HG03432 (cell line): ENCODE measurements around the gene GAS2L3.
A peak's percentile ranks its signal among the peaks of the same experiment; 100 is the strongest.

ENCODE experiments used
- ATAC-seq: cut with Tn5 transposase; IDR thresholded peaks from one replicate; pipeline ENCODE4 v1.9.1; 2021; ENCODE audit warnings: mild to moderate bottlenecking, moderate library complexity; ENCODE audit not compliant: unreplicated experiment

Gene GAS2L3

DNA sequence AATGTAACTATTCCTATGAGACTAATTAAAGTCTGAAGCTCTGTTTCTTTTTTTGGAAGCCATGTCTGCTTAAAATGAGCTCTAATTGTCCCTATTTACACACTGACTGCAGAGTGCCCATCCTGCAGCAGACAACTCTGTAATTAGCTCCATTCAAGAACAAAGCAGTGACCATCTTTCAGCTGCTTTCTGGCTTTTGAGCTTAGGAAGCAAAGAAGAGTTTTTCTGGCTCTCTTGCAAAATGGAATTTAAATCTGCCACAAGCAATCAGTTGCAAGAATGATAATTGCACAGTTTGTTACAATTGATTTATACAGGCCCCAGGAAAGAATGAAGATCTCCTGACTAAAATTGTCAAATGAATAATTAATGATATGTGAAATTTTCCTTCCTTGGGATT, 83.4 kb downstream of the GAS2L3 start:
- no peak for ATAC-seq

DNA sequence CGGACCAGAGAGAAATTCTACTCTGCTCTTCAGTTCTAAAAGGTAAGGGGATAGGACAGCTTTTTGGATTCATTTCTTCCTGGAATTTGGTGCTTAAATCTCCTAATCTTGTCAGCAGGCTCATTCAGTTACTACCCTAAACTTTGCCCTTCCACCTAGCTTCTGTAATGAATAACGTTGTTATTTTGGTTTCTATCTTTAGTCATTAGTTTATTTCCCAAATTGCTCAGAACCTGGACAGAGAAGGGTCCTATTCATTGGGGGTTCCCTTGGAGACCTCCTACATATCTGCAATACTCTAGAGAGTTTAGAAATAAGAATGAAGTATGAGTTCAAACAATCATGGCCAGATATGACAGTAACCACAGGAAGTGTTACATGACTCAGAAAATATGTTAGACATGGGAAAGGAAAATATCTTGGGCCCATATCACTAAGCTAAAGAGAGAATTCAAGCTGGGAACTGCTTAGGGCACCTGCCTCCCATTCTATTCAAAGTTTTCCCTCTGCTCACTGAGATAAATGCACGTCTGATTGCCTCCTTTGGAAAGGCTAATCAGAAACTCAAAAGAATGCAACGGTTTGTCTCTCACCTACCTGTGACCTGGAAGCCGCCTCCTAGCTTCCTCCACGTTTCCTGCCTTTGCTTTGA, 87.9 kb downstream of the GAS2L3 start:
- peak; percentile 86 for ATAC-seq

DNA sequence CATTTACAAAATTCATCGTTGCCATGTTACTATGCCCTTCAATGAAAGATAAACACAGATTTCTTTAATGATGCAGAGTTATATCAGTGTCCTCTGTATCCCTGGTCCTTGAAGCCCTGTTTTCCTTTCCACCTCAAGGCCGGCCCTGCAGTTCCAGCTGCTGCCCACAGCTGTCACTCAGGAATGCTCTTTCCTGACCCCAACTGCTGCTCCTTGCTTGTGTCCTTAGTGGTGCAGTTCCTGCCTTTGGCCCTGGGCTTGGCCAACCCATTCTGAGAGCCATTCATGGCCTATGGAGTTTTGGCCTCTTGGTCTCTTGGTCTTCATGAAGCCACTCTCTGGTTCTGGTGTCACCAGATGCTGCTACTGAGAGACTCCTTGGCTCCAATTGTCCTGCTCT, 93.1 kb downstream of the GAS2L3 start:
- no peak for ATAC-seq

DNA sequence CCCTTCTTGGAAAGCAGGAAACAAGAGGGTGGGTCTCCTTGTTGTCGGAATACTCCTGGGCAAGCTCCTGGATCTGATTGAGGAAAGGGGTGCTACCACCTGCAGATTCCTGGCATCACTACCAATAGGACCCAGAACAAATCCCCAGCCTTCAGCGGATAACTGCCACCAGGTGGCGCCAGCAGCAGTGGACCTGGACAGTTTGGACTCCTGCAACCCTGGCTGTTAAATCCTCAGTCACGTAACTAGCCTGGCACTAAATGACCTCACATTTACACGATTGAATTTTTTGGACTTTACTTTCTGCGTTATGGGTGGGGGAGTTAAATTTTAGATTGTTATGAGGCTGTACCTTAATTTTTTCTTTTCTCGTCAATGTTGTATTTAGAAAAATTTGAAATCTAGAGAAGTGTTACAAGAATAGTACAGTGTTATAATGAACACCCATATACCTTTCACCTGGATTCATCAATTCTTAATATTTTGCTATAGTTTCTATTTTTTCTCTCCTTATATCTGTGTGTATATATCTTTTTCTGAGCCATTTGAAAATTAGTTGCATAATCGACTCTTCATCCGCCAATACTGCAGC, 95.6 kb downstream of the GAS2L3 start:
- peak; percentile 87 for ATAC-seq

DNA sequence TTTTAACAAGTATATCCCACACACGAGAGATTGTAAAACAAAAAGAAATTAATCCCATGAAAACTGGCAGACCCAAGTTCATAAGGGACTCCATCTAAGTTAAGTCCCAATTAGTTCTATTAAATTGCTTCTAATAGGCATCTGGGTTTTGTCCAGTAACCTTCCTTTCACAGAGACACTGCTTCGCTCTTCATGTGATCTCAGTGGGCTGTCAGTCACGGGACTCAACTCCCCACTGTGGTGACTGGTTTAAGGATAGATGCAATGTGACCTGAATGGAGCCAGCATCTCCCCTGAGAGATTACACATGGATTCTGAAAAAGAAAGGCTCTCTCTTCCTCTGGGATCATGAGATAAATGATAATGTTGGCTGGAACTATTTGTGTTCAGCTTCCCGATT, 96.4 kb downstream of the GAS2L3 start:
- no peak for ATAC-seq

DNA sequence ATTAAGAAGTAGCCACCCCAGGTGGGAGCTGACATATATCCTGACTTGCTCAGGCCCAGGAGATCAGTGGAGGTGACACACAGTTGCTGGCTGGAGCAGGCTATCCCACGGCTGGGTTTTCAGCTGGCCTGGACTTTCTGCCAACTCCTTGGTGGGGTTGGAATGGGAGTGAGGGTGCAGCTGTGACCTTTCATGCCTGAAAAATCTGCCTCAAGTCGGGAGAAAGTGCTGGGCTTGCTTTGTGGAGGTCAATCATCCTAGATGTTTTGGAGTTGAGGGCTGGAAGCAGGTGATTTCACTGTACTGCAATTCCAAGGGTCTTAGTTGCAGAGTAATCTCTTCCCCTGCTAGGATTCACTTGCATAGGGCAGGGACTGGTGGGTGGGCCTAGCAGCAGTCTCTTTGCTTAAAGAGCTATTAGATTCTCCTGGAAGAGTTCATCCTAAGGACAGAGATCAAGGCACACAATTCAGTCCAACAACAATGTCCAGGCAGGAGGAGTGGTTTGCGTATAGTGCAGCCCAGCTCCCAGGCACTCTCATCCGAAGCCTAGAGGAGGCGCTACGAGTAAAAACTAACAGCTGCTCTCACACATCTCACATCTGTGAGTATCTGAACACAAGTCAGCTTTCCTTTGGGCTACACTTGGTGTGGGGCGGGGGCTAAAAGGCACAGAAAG, 98.1 kb downstream of the GAS2L3 start:
- ATAC-seq = peak; percentile 25

DNA sequence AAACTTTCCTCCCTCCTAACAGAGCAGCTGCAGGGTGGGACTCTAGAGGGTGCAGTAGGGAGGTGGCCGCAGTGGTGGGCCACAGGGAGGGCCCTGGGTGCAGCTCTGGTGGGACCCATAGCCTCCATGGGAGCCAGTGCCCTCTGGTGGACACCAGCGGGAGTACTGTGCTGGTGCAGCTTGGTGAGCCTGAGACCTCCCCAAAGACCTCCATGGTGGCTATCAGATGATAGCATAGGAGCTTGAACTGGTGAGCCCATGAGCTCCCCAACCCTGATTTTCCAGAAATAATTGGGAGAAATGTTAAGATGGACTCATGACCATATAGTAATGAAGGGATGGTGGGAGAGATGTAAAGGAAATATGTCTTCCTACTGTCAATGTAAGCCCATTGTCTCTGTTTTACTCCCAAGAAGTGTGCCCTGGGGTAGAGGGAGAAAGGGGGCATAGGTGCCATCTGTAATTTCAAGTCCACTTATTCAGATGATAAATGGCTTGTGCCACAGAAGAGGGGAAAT, 98.7 kb downstream of the GAS2L3 start:
- peak; percentile 67 for ATAC-seq

DNA sequence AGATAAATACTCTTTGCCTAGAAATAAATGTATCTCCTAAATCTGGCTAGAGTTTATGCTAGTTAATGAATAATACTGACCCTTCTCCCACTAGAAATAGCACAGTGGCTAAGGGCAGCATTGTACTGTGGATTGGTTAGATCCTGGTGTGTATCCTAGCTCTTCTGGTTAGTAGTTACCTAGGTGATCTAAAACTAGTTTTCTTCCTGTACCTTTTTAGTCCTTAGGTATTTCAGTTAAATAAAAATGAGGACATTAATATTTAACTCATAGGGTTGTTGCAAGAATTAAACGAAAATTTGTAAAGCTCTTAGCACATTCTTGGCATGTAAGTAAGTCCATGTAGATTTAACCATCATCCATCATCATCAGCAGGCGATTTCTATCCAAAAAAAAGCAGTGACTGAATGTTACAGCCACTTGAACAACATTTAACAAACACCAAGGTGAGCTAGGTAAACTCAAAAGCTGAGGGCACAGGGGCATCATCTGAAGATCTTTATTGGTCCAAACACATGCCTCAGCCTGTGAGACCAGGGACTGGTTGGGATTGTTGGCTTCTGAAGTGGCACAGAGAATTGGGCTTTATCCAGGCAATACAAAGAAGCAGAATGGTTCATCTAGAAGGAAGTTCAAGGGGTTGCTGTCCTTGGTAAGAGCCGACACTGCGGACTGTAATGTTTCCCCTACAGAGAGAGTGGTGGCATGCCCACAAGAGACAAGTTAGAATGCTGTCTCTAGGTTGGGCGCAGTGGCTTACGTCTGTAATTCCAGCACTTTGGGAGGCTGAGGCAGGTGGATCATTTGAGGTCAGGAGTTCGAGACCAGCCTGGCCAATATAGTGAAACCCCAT, 100.8 kb downstream of the GAS2L3 start:
- ATAC-seq = no peak
